Measurements from ENCODE around the gene FGF3. TPM values are rescaled to one million over a fixed set of nuclear protein-coding genes. Genes with fewer than 3 reads are reported as not detected.

FGF3 gene
- total RNA-seq, 2 donors from 2014 or later, result not detected

GRCh38 chr11:69787906-69788305, 31.3 kb downstream of the FGF3 start:
- TF ChIP-seq CTCF (IDR thresholded peaks at IDR 0.05), result no peak
- no peak for DNase-seq (ENCODE audit: low spot score)
- Histone ChIP-seq H3K36me3 (no peaks in the 10 kb centered on the region), H3K4me3 (no peak overlapping the region), H3K4me1 (no peaks in the 10 kb centered on the region), H3K27ac (no peak overlapping the region), H3K27me3 (no peaks in the 10 kb centered on the region), H3K9me3 (no peaks in the 10 kb centered on the region)

GRCh38 chr11:69787457-69787856, 31.8 kb downstream of the FGF3 start:
- TF ChIP-seq CTCF (IDR thresholded peaks at IDR 0.05), result no peak
- Histone ChIP-seq H3K4me1 (no peaks in the 10 kb centered on the region), H3K4me3 (no peak overlapping the region), H3K27me3 (no peaks in the 10 kb centered on the region), H3K9me3 (no peaks in the 10 kb centered on the region), H3K27ac (no peak overlapping the region), H3K36me3 (no peaks in the 10 kb centered on the region)
- no peak for DNase-seq (ENCODE audit: low spot score)

GRCh38 chr11:69781241-69781640, 38.0 kb downstream of the FGF3 start:
- DNase-seq (ENCODE audit: low spot score), result no peak
- Histone ChIP-seq H3K36me3 (no peaks in the 10 kb centered on the region), H3K9me3 (no peaks in the 10 kb centered on the region), H3K4me3 (no peak overlapping the region), H3K27me3 (no peaks in the 10 kb centered on the region), H3K4me1 (no peaks in the 10 kb centered on the region), H3K27ac (no peak overlapping the region)
- no peak for TF ChIP-seq CTCF (IDR thresholded peaks at IDR 0.05)

GRCh38 chr11:69778373-69778772, 40.8 kb downstream of the FGF3 start:
- TF ChIP-seq CTCF (IDR thresholded peaks at IDR 0.05), result no peak
- Histone ChIP-seq H3K9me3 (no peaks in the 10 kb centered on the region), H3K4me3 (no peak overlapping the region), H3K27ac (no peak overlapping the region), H3K36me3 (no peaks in the 10 kb centered on the region), H3K27me3 (peaks cover 0 to 21% of the 10 kb centered on the region in 2 donors), H3K4me1 (peaks cover 0 to 5% of the 10 kb centered on the region in 2 donors)
- DNase-seq (ENCODE audit: low spot score), result no peak

GRCh38 chr11:69775163-69775755, 44.0 kb downstream of the FGF3 start, which contains the start of gene FGF4:
Gene FGF4 (minus strand): TSS chr11:69775341. CDS start chr11:69775084, 257 bp downstream.
- TF ChIP-seq CTCF (IDR thresholded peaks at IDR 0.05), result no peak
- Histone ChIP-seq H3K36me3 (no peaks in the 10 kb centered on the region), H3K27me3 (peaks cover 0 to 21% of the 10 kb centered on the region in 2 donors), H3K4me3 (no peak within 1 kb of the TSS), H3K9me3 (no peaks in the 10 kb centered on the region), H3K4me1 (peaks cover 0 to 5% of the 10 kb centered on the region in 2 donors), H3K27ac (no peak within 1 kb of the TSS)
- no peak for DNase-seq (ENCODE audit: low spot score)

All from right atrium auricular region (tissue), 2 donors.